IPS-NIHi7 (cell line): ENCODE data around the gene ALX3.

Source experiments
- DNase-seq: peaks from one replicate; pipeline ENCODE4 v3.0.0; 2012; ENCODE audit warnings: mixed read lengths; ENCODE audit errors: extremely low spot score

The ALX3 gene

GRCh38 chr1:110070671-110071242 is at the start of gene ALX3:
Gene ALX3, minus strand, starts transcription at chr1:110070672. Its CDS starts 60 bp downstream, at chr1:110070612.
- peak; percentile 61 for DNase-seq

- DNase-seq = no peak
Observed at GRCh38 chr1:110119843-110120242, 49.4 kb upstream of the ALX3 start.

- DNase-seq = no peak
Observed at GRCh38 chr1:110118636-110119396, 48.3 kb upstream of the ALX3 start.

- no peak for DNase-seq
Observed at GRCh38 chr1:110114784-110115183, 44.3 kb upstream of the ALX3 start.

- no peak for DNase-seq
Observed at GRCh38 chr1:110114173-110114572, 43.7 kb upstream of the ALX3 start.

- no peak for DNase-seq
Observed at GRCh38 chr1:110113551-110113950, 43.1 kb upstream of the ALX3 start.

GRCh38 chr1:110112656-110113055 is 42.2 kb upstream of the ALX3 start:
- DNase-seq = no peak

- DNase-seq = no peak
Observed at GRCh38 chr1:110112143-110112542, 41.7 kb upstream of the ALX3 start, which contains the start of gene UBL4B. Gene UBL4B, plus strand, starts transcription at chr1:110112443. Its CDS starts 92 bp downstream, at chr1:110112535.

GRCh38 chr1:110111081-110111480 is 40.6 kb upstream of the ALX3 start:
- DNase-seq = no peak

- no peak for DNase-seq
Observed at GRCh38 chr1:110107867-110108469, 37.5 kb upstream of the ALX3 start.

GRCh38 chr1:110106013-110106941 is 35.8 kb upstream of the ALX3 start:
- DNase-seq = peak; percentile 95

- DNase-seq = no peak
Observed at GRCh38 chr1:110102081-110102480, 31.6 kb upstream of the ALX3 start.

GRCh38 chr1:110100335-110100734 is 29.9 kb upstream of the ALX3 start:
- DNase-seq = no peak

- DNase-seq = no peak
Observed at GRCh38 chr1:110098222-110099026, 28.0 kb upstream of the ALX3 start.

GRCh38 chr1:110097507-110098221 is 27.2 kb upstream of the ALX3 start:
- DNase-seq = no peak

- no peak for DNase-seq
Observed at GRCh38 chr1:110094931-110095654, 24.6 kb upstream of the ALX3 start.

- no peak for DNase-seq
Observed at GRCh38 chr1:110092991-110093390, 22.5 kb upstream of the ALX3 start.

- DNase-seq = no peak
Observed at GRCh38 chr1:110091791-110092190, 21.3 kb upstream of the ALX3 start.

GRCh38 chr1:110091381-110091780 is 20.9 kb upstream of the ALX3 start:
- no peak for DNase-seq
